Measurements from ENCODE around the gene MGAT4D. TPM values are rescaled to one million over a fixed set of nuclear protein-coding genes. Genes with fewer than 3 reads are reported as not detected.
"Not testable (repeated sequence)": the region's sequence is repeated elsewhere in the genome, so short reads cannot be mapped to it uniquely, and the experiment has no call there.

Gene MGAT4D
- polyA plus RNA-seq, 1 donor (not counting 4 experiments of a cell fraction or from before 2014, with no cell fraction given): not detected

DNA sequence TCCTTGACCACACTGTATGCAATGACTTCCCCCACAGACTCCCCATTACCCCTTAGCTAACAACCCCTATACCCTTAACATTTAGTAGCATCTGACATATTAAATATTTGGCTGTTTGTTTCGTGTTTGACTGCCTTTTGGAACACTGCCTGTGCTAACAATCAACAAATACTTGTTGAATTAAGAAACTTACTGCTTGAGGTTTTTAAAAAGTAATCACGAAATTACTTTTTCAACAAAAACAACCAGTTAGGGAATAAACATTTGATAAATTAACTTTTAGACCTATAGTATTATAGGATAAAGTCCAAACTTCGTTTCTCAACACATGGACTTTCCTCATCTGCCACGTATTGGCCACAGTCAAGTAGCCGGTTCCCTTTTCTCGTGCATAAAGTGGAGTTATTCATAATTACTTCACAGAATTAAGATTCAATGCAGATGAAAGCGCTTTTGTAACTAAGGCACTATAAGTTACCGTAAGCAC lies 25.3 kb upstream of the MGAT4D start:
- H3K79me2 ChIP-seq (ENCODE audit: control insufficient read depth, insufficient read depth, low read length): peaks cover 7% of the 10 kb centered on the region
- no peak for TF ChIP-seq EZH2 (IDR thresholded peaks at IDR 0.05; ENCODE audit: low read length)
- TF ChIP-seq, protein P1, sequence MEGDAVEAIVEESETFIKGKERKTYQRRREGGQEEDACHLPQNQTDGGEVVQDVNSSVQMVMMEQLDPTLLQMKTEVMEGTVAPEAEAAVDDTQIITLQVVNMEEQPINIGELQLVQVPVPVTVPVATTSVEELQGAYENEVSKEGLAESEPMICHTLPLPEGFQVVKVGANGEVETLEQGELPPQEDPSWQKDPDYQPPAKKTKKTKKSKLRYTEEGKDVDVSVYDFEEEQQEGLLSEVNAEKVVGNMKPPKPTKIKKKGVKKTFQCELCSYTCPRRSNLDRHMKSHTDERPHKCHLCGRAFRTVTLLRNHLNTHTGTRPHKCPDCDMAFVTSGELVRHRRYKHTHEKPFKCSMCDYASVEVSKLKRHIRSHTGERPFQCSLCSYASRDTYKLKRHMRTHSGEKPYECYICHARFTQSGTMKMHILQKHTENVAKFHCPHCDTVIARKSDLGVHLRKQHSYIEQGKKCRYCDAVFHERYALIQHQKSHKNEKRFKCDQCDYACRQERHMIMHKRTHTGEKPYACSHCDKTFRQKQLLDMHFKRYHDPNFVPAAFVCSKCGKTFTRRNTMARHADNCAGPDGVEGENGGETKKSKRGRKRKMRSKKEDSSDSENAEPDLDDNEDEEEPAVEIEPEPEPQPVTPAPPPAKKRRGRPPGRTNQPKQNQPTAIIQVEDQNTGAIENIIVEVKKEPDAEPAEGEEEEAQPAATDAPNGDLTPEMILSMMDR (optimal IDR thresholded peaks at IDR 0.05 in 1 of 3, IDR thresholded peaks at IDR 0.05 in 1 of 3, conservative IDR thresholded peaks at IDR 0.05 in 1 of 3; ENCODE audit: extremely low read depth in 1 of 3, insufficient read depth in 2 of 3, low read length in 3 of 3): no peak
- DNase-seq (ENCODE audit: low read depth, low spot score) (no peak), FAIRE-seq (no peak)
- H3K9me1 ChIP-seq (ENCODE audit: control insufficient read depth, extremely low read depth, insufficient read depth, low read length): no peaks in the 10 kb centered on the region
- H3K27ac ChIP-seq (ENCODE audit: control insufficient read depth, insufficient read depth, low read length): no peak overlapping the region
- H3K9ac ChIP-seq (ENCODE audit: control insufficient read depth, extremely low read depth, insufficient read depth, low read length): no peak overlapping the region
- peaks cover 10% of the 10 kb centered on the region for H3K4me1 ChIP-seq (ENCODE audit: control insufficient read depth, extremely low read depth, insufficient read depth, low read length)
- H3K9me3 ChIP-seq (ENCODE audit: control insufficient read depth, low read depth, low read length): no peaks in the 10 kb centered on the region
- no peaks in the 10 kb centered on the region for H4K20me1 ChIP-seq (ENCODE audit: control insufficient read depth, extremely low read depth, insufficient read depth, low read length)
- H2AFZ ChIP-seq (ENCODE audit: control insufficient read depth, low read length): peak overlapping the region; percentile 60
- peak overlapping the region; percentile 18 to 95 (median 83) for H3K4me3 ChIP-seq (ENCODE audit: control insufficient read depth in 2 of 3, extremely low read depth in 1 of 3, insufficient read depth in 2 of 3, low read depth in 1 of 3, low read length in 3 of 3)
- H3K4me2 ChIP-seq (ENCODE audit: control insufficient read depth, extremely low read depth, insufficient read depth, low read depth, low read length): peak overlapping the region; percentile 74
- dilution Hi-C loops (cut with MboI; ENCODE audit: extremely low pct_ligation_motif_present, low sequenced_read_pairs): no loop called here
- peaks cover 0 to 6% of the 10 kb centered on the region in 2 experiments for H3K36me3 ChIP-seq (ENCODE audit: control insufficient read depth in 2 of 2, extremely low read depth in 1 of 2, insufficient read depth in 2 of 2, low read length in 2 of 2)
- H3K27me3 ChIP-seq (ENCODE audit: control insufficient read depth, extremely low read depth, insufficient read depth, low read length): no peaks in the 10 kb centered on the region

DNA sequence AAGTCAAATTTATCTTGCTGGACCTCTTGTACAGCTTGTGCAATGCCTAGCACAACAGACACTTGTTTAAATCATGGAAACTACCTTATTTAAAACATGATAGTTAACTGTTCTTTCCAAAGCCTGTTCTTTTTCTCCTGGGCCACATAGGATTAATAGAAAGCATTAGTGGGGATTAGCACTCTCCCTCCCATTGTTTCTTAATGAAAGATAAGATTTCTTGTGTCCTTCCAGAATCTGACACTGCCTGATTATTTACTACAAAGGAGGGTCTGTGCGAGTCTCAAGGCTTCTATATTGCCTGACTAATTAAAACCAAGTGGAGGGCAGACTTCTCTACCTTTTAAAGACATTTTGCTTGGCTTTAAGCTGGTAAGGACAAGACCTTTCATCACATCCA lies 17.3 kb upstream of the MGAT4D start:
- no peaks in the 10 kb centered on the region for H3K9me3 ChIP-seq (ENCODE audit: control insufficient read depth, low read depth, low read length)
- FAIRE-seq (no peak), DNase-seq (ENCODE audit: low read depth, low spot score) (no peak)
- H3K4me3 ChIP-seq (ENCODE audit: control insufficient read depth in 2 of 3, extremely low read depth in 1 of 3, insufficient read depth in 2 of 3, low read depth in 1 of 3, low read length in 3 of 3): no peak overlapping the region
- dilution Hi-C loops (cut with MboI; ENCODE audit: extremely low pct_ligation_motif_present, low sequenced_read_pairs): no loop called here
- no peaks in the 10 kb centered on the region for H3K79me2 ChIP-seq (ENCODE audit: control insufficient read depth, insufficient read depth, low read length)
- H3K36me3 ChIP-seq (ENCODE audit: control insufficient read depth in 2 of 2, extremely low read depth in 1 of 2, insufficient read depth in 2 of 2, low read length in 2 of 2): no peaks in the 10 kb centered on the region
- TF ChIP-seq, protein P1 (optimal IDR thresholded peaks at IDR 0.05 in 1 of 3, IDR thresholded peaks at IDR 0.05 in 1 of 3, conservative IDR thresholded peaks at IDR 0.05 in 1 of 3; ENCODE audit: extremely low read depth in 1 of 3, insufficient read depth in 2 of 3, low read length in 3 of 3): no peak
- no peak for TF ChIP-seq EZH2 (IDR thresholded peaks at IDR 0.05; ENCODE audit: low read length)
- no peak overlapping the region for H3K4me2 ChIP-seq (ENCODE audit: control insufficient read depth, extremely low read depth, insufficient read depth, low read depth, low read length)
- no peaks in the 10 kb centered on the region for H4K20me1 ChIP-seq (ENCODE audit: control insufficient read depth, extremely low read depth, insufficient read depth, low read length)
- H2AFZ ChIP-seq (ENCODE audit: control insufficient read depth, low read length): no peak overlapping the region
- H3K27me3 ChIP-seq (ENCODE audit: control insufficient read depth, extremely low read depth, insufficient read depth, low read length): no peaks in the 10 kb centered on the region
- no peak overlapping the region for H3K9ac ChIP-seq (ENCODE audit: control insufficient read depth, extremely low read depth, insufficient read depth, low read length)
- no peaks in the 10 kb centered on the region for H3K9me1 ChIP-seq (ENCODE audit: control insufficient read depth, extremely low read depth, insufficient read depth, low read length)
- no peak overlapping the region for H3K27ac ChIP-seq (ENCODE audit: control insufficient read depth, insufficient read depth, low read length)
- H3K4me1 ChIP-seq (ENCODE audit: control insufficient read depth, extremely low read depth, insufficient read depth, low read length): no peaks in the 10 kb centered on the region

GRCh38 chr4:140513765-140514164 lies 15.7 kb upstream of the MGAT4D start:
- H3K4me1 ChIP-seq (ENCODE audit: control insufficient read depth, extremely low read depth, insufficient read depth, low read length); DNase-seq (ENCODE audit: low read depth, low spot score); H4K20me1 ChIP-seq (ENCODE audit: control insufficient read depth, extremely low read depth, insufficient read depth, low read length); H3K27ac ChIP-seq (ENCODE audit: control insufficient read depth, insufficient read depth, low read length); H3K9me3 ChIP-seq (ENCODE audit: control insufficient read depth, low read depth, low read length); H3K4me2 ChIP-seq (ENCODE audit: control insufficient read depth, extremely low read depth, insufficient read depth, low read depth, low read length); H3K27me3 ChIP-seq (ENCODE audit: control insufficient read depth, extremely low read depth, insufficient read depth, low read length); FAIRE-seq; H3K36me3 ChIP-seq (ENCODE audit: control insufficient read depth in 2 of 2, extremely low read depth in 1 of 2, insufficient read depth in 2 of 2, low read length in 2 of 2); H3K79me2 ChIP-seq (ENCODE audit: control insufficient read depth, insufficient read depth, low read length); H2AFZ ChIP-seq (ENCODE audit: control insufficient read depth, low read length); H3K4me3 ChIP-seq (ENCODE audit: control insufficient read depth in 2 of 3, extremely low read depth in 1 of 3, insufficient read depth in 2 of 3, low read depth in 1 of 3, low read length in 3 of 3); dilution Hi-C loops (cut with MboI; ENCODE audit: extremely low pct_ligation_motif_present, low sequenced_read_pairs); H3K9ac ChIP-seq (ENCODE audit: control insufficient read depth, extremely low read depth, insufficient read depth, low read length); H3K9me1 ChIP-seq (ENCODE audit: control insufficient read depth, extremely low read depth, insufficient read depth, low read length): not testable (repeated sequence)

Data from keratinocyte (primary cell).